Prostate gland (tissue), 2 donors: ENCODE results near the gene UBR2.

ENCODE experiments used
- CTCF ChIP-seq, 4 experiments: fragments of 200-600 bp in 2 of 4; fragments of 450-650 bp in 2 of 4; sonication (generic) in 2 of 4; IDR thresholded peaks; 1 replicate in 3 of 4; 2 replicates in 1 of 4; pipeline ENCODE4 v1.5.1; 2016 to 2019; ENCODE audit warnings: antibody characterized with exemption in 4 of 4, mild to moderate bottlenecking in 2 of 4, moderate library complexity in 2 of 4
- POLR2A ChIP-seq: fragments of 450-650 bp; IDR thresholded peaks from one replicate; pipeline ENCODE4 v1.6.1; 2016; ENCODE audit warnings: antibody characterized with exemption, mild to moderate bottlenecking

GRCh38 chr6:42561986-42562385 is 1.8 kb upstream of the UBR2 start:
- TF ChIP-seq CTCF (IDR thresholded peaks at IDR 0.05) (no peak), POLR2A (no peak)
